Ovary (tissue), 9 donors: ENCODE measurements around the gene PTEN. TPM values are rescaled to one million over a fixed set of nuclear protein-coding genes. Genes with fewer than 3 reads are reported as not detected.
"Not testable (repeated sequence)": the region's sequence is repeated elsewhere in the genome, so short reads cannot be mapped to it uniquely, and the experiment has no call there.

Source experiments
- DNase-seq, 5 donors: peaks; one replicate each; pipeline ENCODE4 v3.0.0-alpha.2; 2019 to 2020
- H3K27ac ChIP-seq, 2 donors: fragments of 200-600 bp; one replicate each; pipeline versions ENCODE4 v1.5.1 to v1.8.0; 2019 to 2022
- H3K27me3 ChIP-seq: fragments of 200-600 bp; one replicate; pipeline ENCODE4 v1.8.0; 2022
- H3K36me3 ChIP-seq: fragments of 200-600 bp; sonication (generic); one replicate; pipeline ENCODE4 v1.5.1; 2019
- H3K4me1 ChIP-seq: one replicate; pipeline ENCODE4 v1.8.1; 2013; ENCODE audit warnings: mild to moderate bottlenecking, moderate library complexity; ENCODE audit not compliant: insufficient read depth
- H3K4me3 ChIP-seq: fragments of 200-600 bp; sonication (generic); one replicate; pipeline ENCODE4 v1.5.1; 2017
- H3K9me3 ChIP-seq, 2 donors: fragments of 200-600 bp in 1 of 2; sonication (generic) in 1 of 2; one replicate each; pipeline versions ENCODE4 v1.5.1 to v1.8.1; 2013 to 2019; ENCODE audit warnings: mild to moderate bottlenecking in 1 of 2, moderate library complexity in 1 of 2
- CTCF ChIP-seq, 3 donors: fragments of 450-650 bp in 2 of 3; fragments of 200-600 bp in 1 of 3; IDR thresholded peaks; one replicate each; pipeline versions ENCODE4 v1.5.1 to v1.8.0; 2016 to 2022; ENCODE audit warnings: antibody characterized with exemption in 3 of 3, mild to moderate bottlenecking in 1 of 3
- EP300 ChIP-seq: sonication (generic); formaldehyde crosslinking; IDR thresholded peaks from one replicate; pipeline ENCODE4 v1.6.1; 2017; ENCODE audit warnings: antibody characterized with exemption
- POLR2A ChIP-seq: fragments of 450-650 bp; IDR thresholded peaks from one replicate; pipeline ENCODE4 v1.6.1; 2017; ENCODE audit warnings: antibody characterized with exemption, mild to moderate bottlenecking, moderate library complexity
- WGBS, 3 donors: extraction: QIAGEN DNeasy Blood & Tissue Kit in 1 of 3; methylation state at CpG; one replicate each; pipeline versions ENCODE4 v1.1.5 to v1.1.7; 2013 to 2017; 5-methylcytosine and 5-hydroxymethylcytosine counted together
- intact Hi-C, 4 donors: fragments of 100-400 bp; cut with DNase I; formaldehyde crosslinking; loops; one replicate each; pipeline versions ENCODE4 v1.11.0 to v1.15.1; 2022 to 2023
- polyA plus RNA-seq, 2 donors: library from polyadenylated mRNA; stranded (reverse); fragments of 200-250 nt in 1 of 2; fragments of 350-450 nt in 1 of 2; fragmentation: Illumina TruSeq in 1 of 2; extraction: RNeasy Lipid Tissue Mini Kit (QIAGEN cat#74804) in 1 of 2; gene quantifications; one replicate each; pipeline ENCODE4 v1.2.3, GENCODE V29; 2013 to 2014
- total RNA-seq, 7 donors: library from RNA; depleted of rRNA in 2 of 7; stranded (reverse); fragments of >200 nt in 2 of 7; fragmentation: NEBNext Ultra II Directional in 3 of 7; extraction: Animal tissue kit (Norgen Biotek cat#: 25700) in 3 of 7; gene quantifications; one replicate each; pipeline versions ENCODE4 v1.1.0 to v1.2.4, GENCODE V29; 2016 to 2023
- donor health status: DM: no; HTN: no; CAD: no; lungs with moderate emphysema.
- donor health status: DM: no; HTN: no; CAD: no.
- donor health status: Bipolar disorder and iron deficiency.
- donor health status: DM: yes; HTN: yes; CAD: no.
- donor health status: DM: no; HTN: no; CAD: no.
- donor health status: DM: yes; HTN: yes; CAD: no.

Gene PTEN
- total and polyA plus RNA-seq, 9 donors = 23.7 to 182 (median 84.7) TPM

- TF ChIP-seq POLR2A (no peak), EP300 (no peak), CTCF (IDR thresholded peaks at IDR 0.05) (no peak)
- H3K4me1 ChIP-seq = no peaks in the 10 kb centered on the region
- no peaks in the 10 kb centered on the region for H3K9me3 ChIP-seq
- H3K4me3 ChIP-seq = no peak overlapping the region
- no peaks in the 10 kb centered on the region for H3K27me3 ChIP-seq
- no peaks in the 10 kb centered on the region for H3K36me3 ChIP-seq
- intact Hi-C loops = no loop called here
- DNase-seq = no peak
- no peak overlapping the region for H3K27ac ChIP-seq
Measured at GRCh38 chr10:87847550-87847949, 15.9 kb upstream of the PTEN start.

GRCh38 chr10:87849001-87849400 is 14.4 kb upstream of the PTEN start:
- Histone ChIP-seq H3K27me3 (no peaks in the 10 kb centered on the region), H3K36me3 (no peaks in the 10 kb centered on the region), H3K4me1 (no peaks in the 10 kb centered on the region), H3K27ac (no peak overlapping the region), H3K9me3 (no peaks in the 10 kb centered on the region), H3K4me3 (no peak overlapping the region)
- TF ChIP-seq POLR2A (no peak), CTCF (IDR thresholded peaks at IDR 0.05) (no peak), EP300 (no peak)
- intact Hi-C loops = no loop called here
- no peak for DNase-seq

GRCh38 chr10:87850742-87851205 is 12.7 kb upstream of the PTEN start:
- no peaks in the 10 kb centered on the region for H3K9me3 ChIP-seq
- no peaks in the 10 kb centered on the region for H3K36me3 ChIP-seq
- intact Hi-C loops = loop anchor here in 2 of 4 donors (5.0 to 10.0 kb wide), 3 partner anchors 534 to 704 kb away; no protein-coding TSS in a partner anchor
- TF ChIP-seq CTCF (IDR thresholded peaks at IDR 0.05) (peak; percentile 33 to 80 (median 64)), POLR2A (no peak)
- H3K27ac ChIP-seq = no peak overlapping the region
- no peak overlapping the region for H3K4me3 ChIP-seq
- H3K4me1 ChIP-seq = no peaks in the 10 kb centered on the region
- peak; percentile 60 to 77 (median 62) for DNase-seq
- WGBS, 3 donors = 14 to 21% (median 14%) methylated on average over 5 of the region's 5 CpGs
- H3K27me3 ChIP-seq = no peaks in the 10 kb centered on the region

GRCh38 chr10:87852089-87852488 is 11.3 kb upstream of the PTEN start:
- Histone ChIP-seq H3K27ac (no peak overlapping the region), H3K36me3 (no peaks in the 10 kb centered on the region), H3K4me3 (no peak overlapping the region), H3K9me3 (no peaks in the 10 kb centered on the region), H3K27me3 (no peaks in the 10 kb centered on the region), H3K4me1 (no peaks in the 10 kb centered on the region)
- TF ChIP-seq CTCF (IDR thresholded peaks at IDR 0.05) (no peak), EP300 (no peak), POLR2A (no peak)
- no peak for DNase-seq
- intact Hi-C loops = loop anchor here in 2 of 4 donors (5.0 to 10.0 kb wide), 3 partner anchors 533 to 703 kb away; no protein-coding TSS in a partner anchor
- 86 to 90% (median 89%) methylated on average over 1 of the region's 1 CpG for WGBS, 3 donors

GRCh38 chr10:87855247-87855646 is 8.2 kb upstream of the PTEN start:
- not testable (repeated sequence) for H3K4me3 ChIP-seq, H3K27ac ChIP-seq, H3K4me1 ChIP-seq, H3K27me3 ChIP-seq, H3K9me3 ChIP-seq, H3K36me3 ChIP-seq, DNase-seq
- whole genome bisulfite sequencing, 3 donors = 87 to 93% (median 93%) methylated on average over 5 of the region's 5 CpGs
- intact Hi-C loops = loop anchor here in 2 of 4 donors (10.0 kb wide), 2 partner anchors 530 to 700 kb away; no protein-coding TSS in a partner anchor

- H3K4me1 ChIP-seq, H3K4me3 ChIP-seq, H3K27ac ChIP-seq, DNase-seq, H3K27me3 ChIP-seq, H3K36me3 ChIP-seq, H3K9me3 ChIP-seq: not testable (repeated sequence)
- WGBS, 3 donors = 95 to 97% (median 95%) methylated on average over 4 of the region's 4 CpGs
- intact Hi-C loops = loop anchor here in 2 of 4 donors (10.0 kb wide), 2 partner anchors 529 to 699 kb away; no protein-coding TSS in a partner anchor
Measured at GRCh38 chr10:87855665-87856064, 7.8 kb upstream of the PTEN start.
